Measurements from ENCODE around the gene UTS2B.
"Not testable (repeated sequence)": the region's sequence is repeated elsewhere in the genome, so short reads cannot be mapped to it uniquely, and the experiment has no call there.

UTS2B gene

GRCh38 chr3:191275244-191275643, 55.1 kb downstream of the UTS2B start:
- not testable (repeated sequence) for DNase-seq

GRCh38 chr3:191269289-191270085, 60.8 kb downstream of the UTS2B start:
- peak in 1 of 3 donors; percentile 21 for DNase-seq

GRCh38 chr3:191268737-191269136, 61.6 kb downstream of the UTS2B start:
- DNase-seq: no peak

GRCh38 chr3:191263850-191264249, 66.5 kb downstream of the UTS2B start:
- peak in 2 of 3 donors; percentile 35 to 45 for DNase-seq

GRCh38 chr3:191263365-191263764, 67.0 kb downstream of the UTS2B start:
- DNase-seq: no peak

GRCh38 chr3:191262650-191263049, 67.7 kb downstream of the UTS2B start:
- DNase-seq: no peak

GRCh38 chr3:191261304-191261638, 69.1 kb downstream of the UTS2B start:
- no peak for DNase-seq

GRCh38 chr3:191260431-191261303, 69.7 kb downstream of the UTS2B start:
- no peak for DNase-seq

- DNase-seq: no peak
Observed at GRCh38 chr3:191259486-191259885, 70.8 kb downstream of the UTS2B start.

- no peak for DNase-seq
Observed at GRCh38 chr3:191257286-191257685, 73.0 kb downstream of the UTS2B start.

GRCh38 chr3:191256405-191256804, 73.9 kb downstream of the UTS2B start:
- DNase-seq: no peak

GRCh38 chr3:191255156-191255555, 75.2 kb downstream of the UTS2B start:
- no peak for DNase-seq

- peak in 1 of 3 donors; percentile 7 for DNase-seq
Observed at GRCh38 chr3:191254098-191254873, 76.0 kb downstream of the UTS2B start.

- no peak for DNase-seq
Observed at GRCh38 chr3:191253089-191253799, 77.1 kb downstream of the UTS2B start.

GRCh38 chr3:191246630-191247029, 83.7 kb downstream of the UTS2B start:
- DNase-seq: peak in 2 of 3 donors; percentile 34 to 46

GRCh38 chr3:191246034-191246433, 84.3 kb downstream of the UTS2B start:
- DNase-seq: peak; percentile 86 to 96 (median 93)

GRCh38 chr3:191244242-191244867, 86.0 kb downstream of the UTS2B start:
- peak; percentile 17 to 68 (median 65) for DNase-seq

GRCh38 chr3:191240486-191240885, 89.8 kb downstream of the UTS2B start:
- no peak for DNase-seq

- peak in 2 of 3 donors; percentile 18 to 23 for DNase-seq
Observed at GRCh38 chr3:191239407-191240031, 90.8 kb downstream of the UTS2B start.

- DNase-seq: no peak
Observed at GRCh38 chr3:191238321-191238817, 92.0 kb downstream of the UTS2B start.
